Astrocyte of the cerebellum (primary cell): ENCODE data around the gene CBL.
A peak's percentile ranks its signal among the peaks of the same experiment; 100 is the strongest.
"Not testable (repeated sequence)": the region's sequence is repeated elsewhere in the genome, so short reads cannot be mapped to it uniquely, and the experiment has no call there.

Experiments
- DNase-seq: peaks from one replicate; pipeline ENCODE4 v3.0.0-alpha.2; 2011; ENCODE audit warnings: low read depth
- H3K4me3 ChIP-seq: 2 replicates; pipeline ENCODE4 v1.5.1; 2011; ENCODE audit warnings: mild to moderate bottlenecking, low read depth, low read length, moderate library complexity
- CTCF ChIP-seq: IDR thresholded peaks from 2 replicates; pipeline ENCODE4 v1.5.1; 2012; ENCODE audit warnings: low read length, low read depth, moderate library complexity, mild to moderate bottlenecking; ENCODE audit errors: missing control alignments
- in situ Hi-C: cut with HindIII; loops from 2 replicates; pipeline ENCODE4 v1.10.0; 2017; ENCODE audit warnings: low sequenced_read_pairs

The CBL gene

GRCh38 chr11:119166368-119167076 is 39.6 kb upstream of the CBL start:
- no peak overlapping the region for H3K4me3 ChIP-seq
- no peak for TF ChIP-seq CTCF
- DNase-seq: no peak
- in situ Hi-C loops: no loop called here

DNA sequence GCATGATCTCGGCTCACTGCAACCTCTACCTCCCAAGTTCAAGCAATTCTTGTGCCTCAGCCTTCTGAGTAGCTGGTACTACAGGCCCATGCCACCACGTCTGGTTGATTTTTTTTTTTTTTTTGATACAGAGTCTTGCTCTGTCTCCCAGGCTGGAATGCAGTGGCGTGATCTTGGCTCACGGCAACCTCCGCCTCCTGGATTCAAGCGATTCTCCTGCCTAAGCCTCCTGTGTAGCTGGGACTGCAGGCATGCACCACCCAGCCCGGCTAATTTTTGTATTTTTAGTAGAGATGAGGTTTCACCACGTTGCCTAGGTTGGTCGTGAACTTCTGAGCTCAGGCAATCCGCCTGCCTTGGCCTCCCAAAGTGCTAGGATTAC is 39.1 kb upstream of the CBL start:
- H3K4me3 ChIP-seq, in situ Hi-C loops, DNase-seq: not testable (repeated sequence)

GRCh38 chr11:119167933-119168332 is 38.2 kb upstream of the CBL start:
- TF ChIP-seq CTCF: no peak
- in situ Hi-C loops: no loop called here
- no peak overlapping the region for H3K4me3 ChIP-seq
- no peak for DNase-seq

DNA sequence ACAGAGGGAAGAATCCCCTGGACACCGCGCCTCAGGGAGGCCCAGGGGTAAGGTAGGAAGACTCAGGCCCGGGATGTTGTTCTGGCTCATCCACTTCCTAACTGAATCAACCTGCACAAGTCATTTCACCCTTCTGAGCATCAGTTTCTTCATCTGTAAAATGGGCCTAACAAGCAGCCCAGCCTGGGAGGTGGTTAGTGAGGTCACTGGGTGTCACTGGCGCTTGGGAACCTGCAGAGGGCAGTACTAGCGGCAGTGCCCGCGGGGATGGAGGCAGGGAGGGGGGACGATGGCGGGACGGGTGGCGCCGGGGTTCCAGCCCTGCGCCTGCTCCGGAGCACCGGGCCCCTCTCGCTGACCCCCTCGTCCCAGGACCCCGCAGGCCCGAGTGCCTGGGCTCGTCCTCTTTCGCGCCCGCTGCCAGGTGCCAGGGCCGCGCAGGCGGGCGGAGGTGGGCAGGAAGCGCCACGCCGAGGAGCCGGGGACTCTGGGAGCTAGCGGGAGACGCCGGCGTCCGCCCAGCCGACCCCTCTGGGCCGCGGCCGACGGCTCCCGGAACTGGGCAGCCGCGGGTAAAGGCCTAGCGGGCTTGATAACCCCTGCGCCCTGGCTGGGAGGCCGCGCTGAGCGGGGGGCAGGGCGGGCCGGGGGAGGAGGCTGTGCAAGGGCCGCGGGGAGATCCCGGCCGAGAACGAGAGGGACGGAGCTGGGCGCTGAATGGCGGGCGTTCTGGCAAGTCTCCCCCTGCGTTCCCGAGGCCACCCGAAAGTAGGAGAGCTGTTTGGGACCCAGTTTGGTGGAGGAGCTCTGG is 37.5 kb upstream of the CBL start, which contains the start of gene NLRX1:
Gene NLRX1 (plus strand): TSS at position 255 of the 811 bp plus-strand sequence. CDS start 2,679 bp downstream, outside the sequence.
- TF ChIP-seq CTCF: peak; percentile 82
- peak within 1 kb of the TSS; percentile 54 for H3K4me3 ChIP-seq
- DNase-seq: peak; percentile 40
- in situ Hi-C loops: no loop called here

- DNase-seq: no peak
- in situ Hi-C loops: no loop called here
- TF ChIP-seq CTCF: no peak
Observed at GRCh38 chr11:119169282-119169719, 36.8 kb upstream of the CBL start.

GRCh38 chr11:119172513-119172912 is 33.6 kb upstream of the CBL start:
- in situ Hi-C loops: no loop called here
- TF ChIP-seq CTCF: no peak

More at GRCh38 chr11:119169282-119169719, 36.8 kb upstream of the CBL start:
- peak overlapping the region; percentile 54 for H3K4me3 ChIP-seq

GRCh38 chr11:119173453-119173852 is 32.7 kb upstream of the CBL start:
- DNase-seq: no peak
- in situ Hi-C loops: no loop called here
- no peak for TF ChIP-seq CTCF
- H3K4me3 ChIP-seq: no peak overlapping the region

More at GRCh38 chr11:119172513-119172912, 33.6 kb upstream of the CBL start:
- DNase-seq: no peak
- no peak overlapping the region for H3K4me3 ChIP-seq
